Spinal cord (tissue), 10 donors: ENCODE results near the gene CNIH3. TPM values are rescaled to one million over a fixed set of nuclear protein-coding genes. Genes with fewer than 3 reads are reported as not detected.

ENCODE experiments used
- DNase-seq, 6 donors: peaks; one replicate each; pipeline versions ENCODE4 v3.0.0 to v3.0.0-alpha.2; 2013 to 2015; ENCODE audit warnings: low spot score in 6 of 6, low read depth in 4 of 6
- H3K27ac ChIP-seq: one replicate; pipeline ENCODE4 v1.5.1; 2013; ENCODE audit warnings: low read depth, low read length, control low read depth
- H3K27me3 ChIP-seq: one replicate; pipeline ENCODE4 v1.6.1; 2013; ENCODE audit warnings: low read length; ENCODE audit not compliant: control insufficient read depth, insufficient read depth
- H3K36me3 ChIP-seq: one replicate; pipeline ENCODE4 v1.6.1; 2013; ENCODE audit warnings: low read length; ENCODE audit not compliant: control insufficient read depth, insufficient read depth
- H3K4me1 ChIP-seq: one replicate; pipeline ENCODE4 v1.6.1; 2013; ENCODE audit warnings: low read length; ENCODE audit not compliant: control insufficient read depth, insufficient read depth
- H3K4me3 ChIP-seq: one replicate; pipeline ENCODE4 v1.5.1; 2013; ENCODE audit warnings: low read depth, low read length, control low read depth
- H3K9me3 ChIP-seq: one replicate; pipeline ENCODE4 v1.6.1; 2013; ENCODE audit warnings: low read length; ENCODE audit not compliant: control insufficient read depth, insufficient read depth
- WGBS: methylation state at CpG from one replicate; pipeline ENCODE4 v1.1.5; 2013; ENCODE audit warnings: missing lambda C conversion rate; ENCODE audit not compliant: insufficient coverage; 5-methylcytosine and 5-hydroxymethylcytosine counted together
- polyA plus RNA-seq, 2 donors: library from polyadenylated mRNA; unstranded; fragments of 120-200 nt; gene quantifications; one replicate each; pipeline ENCODE4 v1.2.1, GENCODE V29; 2013; ENCODE audit not compliant: insufficient read length in 2 of 2
- total RNA-seq, 2 donors: library from RNA; depleted of rRNA in 1 of 2; stranded (reverse); fragments of 120-200 nt in 1 of 2; fragments of >200 nt in 1 of 2; gene quantifications; one replicate each; pipeline versions ENCODE4 v1.2.3 to v1.2.4, GENCODE V29; 2013 to 2014
- donor health status: healthy.

The CNIH3 gene
- total and polyA plus RNA-seq, 4 donors, result 8.3 to 18.6 (median 13.1) TPM

DNA sequence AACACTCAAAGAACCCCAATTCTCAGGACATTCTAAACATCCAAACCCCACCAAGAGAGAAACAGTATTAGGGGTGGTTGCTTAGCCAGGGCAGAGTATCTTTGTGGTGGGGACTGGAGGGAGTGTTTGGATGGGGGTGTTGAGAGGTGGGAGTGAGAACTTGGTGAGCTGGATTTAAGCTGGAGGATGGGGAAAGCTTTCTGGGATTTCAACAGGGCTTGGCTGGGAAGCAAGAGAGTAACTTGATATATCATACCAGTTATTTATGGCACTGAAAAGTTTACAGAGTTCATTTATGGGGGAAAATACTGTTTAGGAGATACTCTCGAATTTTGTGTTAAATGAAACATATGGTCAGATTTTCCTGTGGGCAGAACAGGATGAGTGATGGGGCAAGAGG, 6.8 kb upstream of the CNIH3 start:
- Histone ChIP-seq H3K27ac (no peak overlapping the region), H3K4me3 (no peak overlapping the region), H3K9me3 (peaks cover 1% of the 10 kb centered on the region), H3K4me1 (no peaks in the 10 kb centered on the region), H3K36me3 (no peaks in the 10 kb centered on the region), H3K27me3 (no peaks in the 10 kb centered on the region)
- WGBS, result 83% methylated on average over 1 of the region's 1 CpG
- DNase-seq, result no peak

- Histone ChIP-seq H3K9me3 (no peaks in the 10 kb centered on the region), H3K36me3 (no peaks in the 10 kb centered on the region), H3K27ac (no peak overlapping the region), H3K4me1 (peaks cover 19% of the 10 kb centered on the region), H3K4me3 (no peak overlapping the region), H3K27me3 (peaks cover 24% of the 10 kb centered on the region)
- WGBS, result 100% methylated on average over 1 of the region's 1 CpG
- no peak for DNase-seq
Observed at GRCh38 chr1:224612246-224612645, 3.9 kb upstream of the CNIH3 start.

GRCh38 chr1:224613486-224613885, 2.6 kb upstream of the CNIH3 start:
- H3K36me3 ChIP-seq, result no peaks in the 10 kb centered on the region
- 88% methylated on average over 5 of the region's 6 CpGs for WGBS
- peaks cover 27% of the 10 kb centered on the region for H3K4me1 ChIP-seq
- H3K27me3 ChIP-seq, result peaks cover 37% of the 10 kb centered on the region
- H3K27ac ChIP-seq, result no peak overlapping the region
- H3K4me3 ChIP-seq, result no peak overlapping the region
- H3K9me3 ChIP-seq, result no peaks in the 10 kb centered on the region
- DNase-seq, result no peak

GRCh38 chr1:224616756-224617409, 766 bp downstream of the CNIH3 start:
- Histone ChIP-seq H3K36me3 (no peaks in the 10 kb centered on the region), H3K4me1 (peaks cover 27% of the 10 kb centered on the region), H3K27me3 (peaks cover 56% of the 10 kb centered on the region), H3K4me3 (peak overlapping the region; percentile 26), H3K9me3 (peaks cover 2% of the 10 kb centered on the region), H3K27ac (no peak overlapping the region)
- WGBS, result under 1% methylated on average over 49 of the region's 52 CpGs
- peak in 2 of 6 donors; percentile 44 to 51 for DNase-seq

- Histone ChIP-seq H3K4me3 (peak overlapping the region; percentile 26), H3K27ac (no peak overlapping the region), H3K9me3 (peaks cover 2% of the 10 kb centered on the region), H3K4me1 (peaks cover 27% of the 10 kb centered on the region), H3K27me3 (peaks cover 56% of the 10 kb centered on the region), H3K36me3 (no peaks in the 10 kb centered on the region)
- 3% methylated on average over 38 of the region's 55 CpGs for WGBS
- peak in 2 of 6 donors; percentile 15 to 29 for DNase-seq
Observed at GRCh38 chr1:224617410-224618355, 1.6 kb downstream of the CNIH3 start.

DNA sequence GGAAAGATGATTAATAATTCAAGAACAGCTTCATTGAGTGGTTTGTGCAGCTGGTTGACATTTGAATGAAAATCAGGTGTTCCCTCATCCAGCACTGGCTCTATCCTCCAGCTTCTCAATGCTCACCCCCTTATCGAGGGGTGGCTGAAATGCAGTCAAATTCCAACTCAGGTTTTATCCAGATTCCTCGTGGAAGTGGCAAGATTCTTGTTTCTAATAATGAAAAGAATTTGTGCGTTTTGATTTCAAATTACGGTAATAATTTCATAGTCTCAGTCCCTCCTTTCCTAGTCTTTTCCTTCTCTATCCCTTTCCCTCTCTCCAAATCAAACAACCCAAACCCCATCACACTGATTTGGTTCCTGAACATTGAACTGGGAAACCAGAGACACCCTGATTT, 3.1 kb downstream of the CNIH3 start:
- Histone ChIP-seq H3K27me3 (peaks cover 56% of the 10 kb centered on the region), H3K36me3 (no peaks in the 10 kb centered on the region), H3K9me3 (peaks cover 2% of the 10 kb centered on the region), H3K4me3 (no peak overlapping the region), H3K27ac (no peak overlapping the region), H3K4me1 (peaks cover 27% of the 10 kb centered on the region)
- DNase-seq, result no peak
- 83% methylated on average over 1 of the region's 4 CpGs for WGBS

- Histone ChIP-seq H3K27ac (no peak overlapping the region), H3K36me3 (no peaks in the 10 kb centered on the region), H3K9me3 (peaks cover 2% of the 10 kb centered on the region), H3K27me3 (peaks cover 53% of the 10 kb centered on the region), H3K4me1 (peaks cover 27% of the 10 kb centered on the region), H3K4me3 (no peak overlapping the region)
- DNase-seq, result no peak
- 42% methylated on average over 2 of the region's 2 CpGs for WGBS
Observed at GRCh38 chr1:224620105-224620504, 4.0 kb downstream of the CNIH3 start.

GRCh38 chr1:224621813-224622682, 5.9 kb downstream of the CNIH3 start:
- 86% methylated on average over 1 of the region's 7 CpGs for WGBS
- Histone ChIP-seq H3K27ac (no peak overlapping the region), H3K4me1 (peaks cover 11% of the 10 kb centered on the region), H3K27me3 (peaks cover 34% of the 10 kb centered on the region), H3K36me3 (no peaks in the 10 kb centered on the region), H3K9me3 (peaks cover 2% of the 10 kb centered on the region), H3K4me3 (no peak overlapping the region)
- DNase-seq, result no peak

DNA sequence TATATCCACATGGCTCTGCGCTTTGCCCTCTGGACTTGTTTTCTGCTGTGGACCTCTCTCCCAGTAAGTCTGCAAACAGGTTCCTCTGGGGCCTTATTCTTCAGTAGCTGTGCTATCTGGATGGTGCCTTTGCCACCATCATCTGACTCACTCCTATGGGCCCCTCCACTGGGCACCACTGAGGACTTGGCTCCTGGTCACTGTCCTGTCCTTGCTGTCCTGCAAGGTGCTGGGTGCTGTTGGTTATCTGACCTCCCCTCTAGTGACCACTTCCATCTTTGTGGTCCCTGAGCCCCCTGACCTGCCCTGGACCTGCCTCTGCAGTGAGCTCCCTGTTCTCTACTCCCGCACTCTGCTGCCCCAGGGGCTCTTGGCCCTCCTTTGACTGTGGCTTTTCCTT, 6.7 kb downstream of the CNIH3 start:
- Histone ChIP-seq H3K36me3 (no peaks in the 10 kb centered on the region), H3K27me3 (peaks cover 26% of the 10 kb centered on the region), H3K27ac (no peak overlapping the region), H3K4me3 (no peak overlapping the region), H3K9me3 (peaks cover 2% of the 10 kb centered on the region), H3K4me1 (peaks cover 3% of the 10 kb centered on the region)
- DNase-seq, result no peak
- WGBS, result 93% methylated on average over 2 of the region's 2 CpGs
